Stimulated activated CD8-positive, alpha-beta memory T cell treated with anti-CD3 and anti-CD28 coated beads, Interleukin-12 subunit alpha, Interleukin-12 subunit beta, amount 100 ng/mL, for 1 hour (primary cell): ENCODE results near the gene CERS3.

Source experiments
- DNase-seq: peaks from one replicate; pipeline ENCODE4 v3.0.0-alpha.2; 2020; ENCODE audit warnings: low read depth

Gene CERS3

GRCh38 chr15:100528833-100529428, at the start of gene CERS3:
Gene CERS3, minus strand, starts transcription at chr15:100528950. Its CDS starts 27,101 bp downstream, at chr15:100501849.
- DNase-seq = no peak

GRCh38 chr15:100573526-100573925, 44.8 kb upstream of the CERS3 start:
- no peak for DNase-seq

GRCh38 chr15:100572362-100572983, 43.7 kb upstream of the CERS3 start:
- DNase-seq = no peak

- DNase-seq = no peak
Measured at GRCh38 chr15:100571592-100572167, 42.9 kb upstream of the CERS3 start.

GRCh38 chr15:100570735-100571313, 42.1 kb upstream of the CERS3 start:
- no peak for DNase-seq

GRCh38 chr15:100570275-100570674, 41.5 kb upstream of the CERS3 start:
- DNase-seq = no peak

- no peak for DNase-seq
Measured at GRCh38 chr15:100569391-100569790, 40.6 kb upstream of the CERS3 start.

GRCh38 chr15:100566850-100567628, 38.3 kb upstream of the CERS3 start:
- DNase-seq = no peak

GRCh38 chr15:100565591-100565990, 36.8 kb upstream of the CERS3 start:
- no peak for DNase-seq

- no peak for DNase-seq
Measured at GRCh38 chr15:100560323-100560722, 31.6 kb upstream of the CERS3 start.

GRCh38 chr15:100559330-100559729, 30.6 kb upstream of the CERS3 start:
- no peak for DNase-seq

- DNase-seq = no peak
Measured at GRCh38 chr15:100558771-100559254, 30.1 kb upstream of the CERS3 start.

- no peak for DNase-seq
Measured at GRCh38 chr15:100553468-100553867, 24.7 kb upstream of the CERS3 start.

- DNase-seq = no peak
Measured at GRCh38 chr15:100547961-100548360, 19.2 kb upstream of the CERS3 start.

GRCh38 chr15:100544946-100545345, 16.2 kb upstream of the CERS3 start:
- no peak for DNase-seq

- no peak for DNase-seq
Measured at GRCh38 chr15:100544338-100544841, 15.6 kb upstream of the CERS3 start.

GRCh38 chr15:100542290-100542689, 13.5 kb upstream of the CERS3 start:
- DNase-seq = no peak

- DNase-seq = no peak
Measured at GRCh38 chr15:100537331-100537730, 8.6 kb upstream of the CERS3 start.

- no peak for DNase-seq
Measured at GRCh38 chr15:100536733-100537132, 8.0 kb upstream of the CERS3 start.

- DNase-seq = no peak
Measured at GRCh38 chr15:100533886-100534285, 5.1 kb upstream of the CERS3 start.

GRCh38 chr15:100531823-100532327, 3.1 kb upstream of the CERS3 start:
- no peak for DNase-seq

- no peak for DNase-seq
Measured at GRCh38 chr15:100531204-100531603, 2.5 kb upstream of the CERS3 start.
